ENCODE results near the gene E2F8. TPM values are rescaled to one million over a fixed set of nuclear protein-coding genes. Genes with fewer than 3 reads are reported as not detected.

Gene E2F8
- total and polyA plus RNA-seq, 2 experiments from 2014 or later = 8.3 to 10.6 TPM

GRCh38 chr11:19267567-19267966 is 26.8 kb upstream of the E2F8 start:
- no peak overlapping the region for H3K4me3 ChIP-seq
- H3K27me3 ChIP-seq (ENCODE audit: insufficient read depth) = no peaks in the 10 kb centered on the region
- ATAC-seq = no peak
- H3K4me3 Mint-ChIP-seq = no peak overlapping the region
- H3K27ac ChIP-seq (ENCODE audit: low read depth) = no peak overlapping the region
- H2AFZ ChIP-seq = no peak overlapping the region
- peaks cover 4% of the 10 kb centered on the region for H3K27me3 Mint-ChIP-seq (ENCODE audit: insufficient read depth, low read depth, poor library complexity)
- peaks cover 13% of the 10 kb centered on the region for H3K4me1 Mint-ChIP-seq
- H3K27ac Mint-ChIP-seq = no peak overlapping the region
- DNase-seq (ENCODE audit: low spot score) = no peak
- TF ChIP-seq EZH2 (IDR thresholded peaks at IDR 0.05; ENCODE audit: low read depth, unreplicated experiment) (no peak), ETS1 (IDR thresholded peaks at IDR 0.05) (no peak), ZNF331 (CRISPR knock-in tag; IDR thresholded peaks at IDR 0.05; ENCODE audit: low read depth) (no peak)
- TF ChIP-seq, protein P1, sequence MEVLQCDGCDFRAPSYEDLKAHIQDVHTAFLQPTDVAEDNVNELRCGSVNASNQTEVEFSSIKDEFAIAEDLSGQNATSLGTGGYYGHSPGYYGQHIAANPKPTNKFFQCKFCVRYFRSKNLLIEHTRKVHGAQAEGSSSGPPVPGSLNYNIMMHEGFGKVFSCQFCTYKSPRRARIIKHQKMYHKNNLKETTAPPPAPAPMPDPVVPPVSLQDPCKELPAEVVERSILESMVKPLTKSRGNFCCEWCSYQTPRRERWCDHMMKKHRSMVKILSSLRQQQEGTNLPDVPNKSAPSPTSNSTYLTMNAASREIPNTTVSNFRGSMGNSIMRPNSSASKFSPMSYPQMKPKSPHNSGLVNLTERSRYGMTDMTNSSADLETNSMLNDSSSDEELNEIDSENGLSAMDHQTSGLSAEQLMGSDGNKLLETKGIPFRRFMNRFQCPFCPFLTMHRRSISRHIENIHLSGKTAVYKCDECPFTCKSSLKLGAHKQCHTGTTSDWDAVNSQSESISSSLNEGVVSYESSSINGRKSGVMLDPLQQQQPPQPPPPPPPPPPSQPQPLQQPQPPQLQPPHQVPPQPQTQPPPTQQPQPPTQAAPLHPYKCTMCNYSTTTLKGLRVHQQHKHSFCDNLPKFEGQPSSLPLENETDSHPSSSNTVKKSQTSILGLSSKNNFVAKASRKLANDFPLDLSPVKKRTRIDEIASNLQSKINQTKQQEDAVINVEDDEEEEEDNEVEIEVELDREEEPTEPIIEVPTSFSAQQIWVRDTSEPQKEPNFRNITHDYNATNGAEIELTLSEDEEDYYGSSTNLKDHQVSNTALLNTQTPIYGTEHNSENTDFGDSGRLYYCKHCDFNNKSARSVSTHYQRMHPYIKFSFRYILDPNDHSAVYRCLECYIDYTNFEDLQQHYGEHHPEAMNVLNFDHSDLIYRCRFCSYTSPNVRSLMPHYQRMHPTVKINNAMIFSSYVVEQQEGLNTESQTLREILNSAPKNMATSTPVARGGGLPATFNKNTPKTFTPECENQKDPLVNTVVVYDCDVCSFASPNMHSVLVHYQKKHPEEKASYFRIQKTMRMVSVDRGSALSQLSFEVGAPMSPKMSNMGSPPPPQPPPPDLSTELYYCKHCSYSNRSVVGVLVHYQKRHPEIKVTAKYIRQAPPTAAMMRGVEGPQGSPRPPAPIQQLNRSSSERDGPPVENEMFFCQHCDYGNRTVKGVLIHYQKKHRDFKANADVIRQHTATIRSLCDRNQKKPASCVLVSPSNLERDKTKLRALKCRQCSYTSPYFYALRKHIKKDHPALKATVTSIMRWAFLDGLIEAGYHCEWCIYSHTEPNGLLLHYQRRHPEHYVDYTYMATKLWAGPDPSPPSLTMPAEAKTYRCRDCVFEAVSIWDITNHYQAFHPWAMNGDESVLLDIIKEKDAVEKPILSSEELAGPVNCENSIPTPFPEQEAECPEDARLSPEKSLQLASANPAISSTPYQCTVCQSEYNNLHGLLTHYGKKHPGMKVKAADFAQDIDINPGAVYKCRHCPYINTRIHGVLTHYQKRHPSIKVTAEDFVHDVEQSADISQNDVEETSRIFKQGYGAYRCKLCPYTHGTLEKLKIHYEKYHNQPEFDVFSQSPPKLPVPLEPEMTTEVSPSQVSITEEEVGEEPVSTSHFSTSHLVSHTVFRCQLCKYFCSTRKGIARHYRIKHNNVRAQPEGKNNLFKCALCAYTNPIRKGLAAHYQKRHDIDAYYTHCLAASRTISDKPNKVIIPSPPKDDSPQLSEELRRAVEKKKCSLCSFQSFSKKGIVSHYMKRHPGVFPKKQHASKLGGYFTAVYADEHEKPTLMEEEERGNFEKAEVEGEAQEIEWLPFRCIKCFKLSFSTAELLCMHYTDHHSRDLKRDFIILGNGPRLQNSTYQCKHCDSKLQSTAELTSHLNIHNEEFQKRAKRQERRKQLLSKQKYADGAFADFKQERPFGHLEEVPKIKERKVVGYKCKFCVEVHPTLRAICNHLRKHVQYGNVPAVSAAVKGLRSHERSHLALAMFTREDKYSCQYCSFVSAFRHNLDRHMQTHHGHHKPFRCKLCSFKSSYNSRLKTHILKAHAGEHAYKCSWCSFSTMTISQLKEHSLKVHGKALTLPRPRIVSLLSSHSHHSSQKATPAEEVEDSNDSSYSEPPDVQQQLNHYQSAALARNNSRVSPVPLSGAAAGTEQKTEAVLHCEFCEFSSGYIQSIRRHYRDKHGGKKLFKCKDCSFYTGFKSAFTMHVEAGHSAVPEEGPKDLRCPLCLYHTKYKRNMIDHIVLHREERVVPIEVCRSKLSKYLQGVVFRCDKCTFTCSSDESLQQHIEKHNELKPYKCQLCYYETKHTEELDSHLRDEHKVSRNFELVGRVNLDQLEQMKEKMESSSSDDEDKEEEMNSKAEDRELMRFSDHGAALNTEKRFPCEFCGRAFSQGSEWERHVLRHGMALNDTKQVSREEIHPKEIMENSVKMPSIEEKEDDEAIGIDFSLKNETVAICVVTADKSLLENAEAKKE (CRISPR knock-in tag; IDR thresholded peaks at IDR 0.05) = no peak
- H3F3A ChIP-seq (replicated peaks; ENCODE audit: low read depth) = no peaks in the 10 kb centered on the region
- no peaks in the 10 kb centered on the region for H3K9me3 Mint-ChIP-seq
- H4K20me1 ChIP-seq (replicated peaks; ENCODE audit: insufficient read depth) = no peaks in the 10 kb centered on the region
- no peak overlapping the region for H3K4me2 ChIP-seq
- H3K4me1 ChIP-seq (ENCODE audit: insufficient read depth) = peaks cover 10% of the 10 kb centered on the region
- H3K36me3 Mint-ChIP-seq (ENCODE audit: low read depth) = no peaks in the 10 kb centered on the region
- H3K9me2 ChIP-seq (ENCODE audit: insufficient read depth) = no peaks in the 10 kb centered on the region
- no peaks in the 10 kb centered on the region for H3K79me2 ChIP-seq (replicated peaks; ENCODE audit: insufficient read depth)
- H3K36me3 ChIP-seq (ENCODE audit: insufficient read depth) = no peaks in the 10 kb centered on the region

- no peaks in the 10 kb centered on the region for H3K36me3 Mint-ChIP-seq (ENCODE audit: low read depth)
- H3F3A ChIP-seq (replicated peaks; ENCODE audit: low read depth) = no peaks in the 10 kb centered on the region
- H3K9me3 Mint-ChIP-seq = peaks cover 2% of the 10 kb centered on the region; the same call in 2 of the 3 replicates
- H2AFZ ChIP-seq = peak overlapping the region; percentile 34; the same call in 1 of the 2 replicates
- peak overlapping the region; percentile 21; the same call in 1 of the 2 replicates for H3K4me2 ChIP-seq
- H3K79me2 ChIP-seq (replicated peaks; ENCODE audit: insufficient read depth) = no peaks in the 10 kb centered on the region
- DNase-seq (ENCODE audit: low spot score) (no peak), ATAC-seq (no peak)
- no peaks in the 10 kb centered on the region for H3K27me3 ChIP-seq (ENCODE audit: insufficient read depth)
- no peaks in the 10 kb centered on the region for H3K36me3 ChIP-seq (ENCODE audit: insufficient read depth)
- H3K4me3 ChIP-seq = no peak overlapping the region
- no peak overlapping the region for H3K27ac Mint-ChIP-seq
- no peak overlapping the region for H3K4me3 Mint-ChIP-seq
- peaks cover 17% of the 10 kb centered on the region for H3K4me1 ChIP-seq (ENCODE audit: insufficient read depth)
- H3K27ac ChIP-seq (ENCODE audit: low read depth) = no peak overlapping the region
- peaks cover 2% of the 10 kb centered on the region for H3K27me3 Mint-ChIP-seq (ENCODE audit: insufficient read depth, low read depth, poor library complexity)
- peaks cover 20% of the 10 kb centered on the region for H3K4me1 Mint-ChIP-seq
- no peaks in the 10 kb centered on the region for H4K20me1 ChIP-seq (replicated peaks; ENCODE audit: insufficient read depth)
- H3K9me2 ChIP-seq (ENCODE audit: insufficient read depth) = no peaks in the 10 kb centered on the region
- TF ChIP-seq CREB1 (CRISPR knock-in tag; IDR thresholded peaks at IDR 0.05; ENCODE audit: low read depth) (no peak), ZNF114 (CRISPR knock-in tag; IDR thresholded peaks at IDR 0.05) (no peak), ZNF331 (CRISPR knock-in tag; IDR thresholded peaks at IDR 0.05; ENCODE audit: low read depth) (no peak), ETS1 (IDR thresholded peaks at IDR 0.05) (no peak)
- TF ChIP-seq, protein P2, sequence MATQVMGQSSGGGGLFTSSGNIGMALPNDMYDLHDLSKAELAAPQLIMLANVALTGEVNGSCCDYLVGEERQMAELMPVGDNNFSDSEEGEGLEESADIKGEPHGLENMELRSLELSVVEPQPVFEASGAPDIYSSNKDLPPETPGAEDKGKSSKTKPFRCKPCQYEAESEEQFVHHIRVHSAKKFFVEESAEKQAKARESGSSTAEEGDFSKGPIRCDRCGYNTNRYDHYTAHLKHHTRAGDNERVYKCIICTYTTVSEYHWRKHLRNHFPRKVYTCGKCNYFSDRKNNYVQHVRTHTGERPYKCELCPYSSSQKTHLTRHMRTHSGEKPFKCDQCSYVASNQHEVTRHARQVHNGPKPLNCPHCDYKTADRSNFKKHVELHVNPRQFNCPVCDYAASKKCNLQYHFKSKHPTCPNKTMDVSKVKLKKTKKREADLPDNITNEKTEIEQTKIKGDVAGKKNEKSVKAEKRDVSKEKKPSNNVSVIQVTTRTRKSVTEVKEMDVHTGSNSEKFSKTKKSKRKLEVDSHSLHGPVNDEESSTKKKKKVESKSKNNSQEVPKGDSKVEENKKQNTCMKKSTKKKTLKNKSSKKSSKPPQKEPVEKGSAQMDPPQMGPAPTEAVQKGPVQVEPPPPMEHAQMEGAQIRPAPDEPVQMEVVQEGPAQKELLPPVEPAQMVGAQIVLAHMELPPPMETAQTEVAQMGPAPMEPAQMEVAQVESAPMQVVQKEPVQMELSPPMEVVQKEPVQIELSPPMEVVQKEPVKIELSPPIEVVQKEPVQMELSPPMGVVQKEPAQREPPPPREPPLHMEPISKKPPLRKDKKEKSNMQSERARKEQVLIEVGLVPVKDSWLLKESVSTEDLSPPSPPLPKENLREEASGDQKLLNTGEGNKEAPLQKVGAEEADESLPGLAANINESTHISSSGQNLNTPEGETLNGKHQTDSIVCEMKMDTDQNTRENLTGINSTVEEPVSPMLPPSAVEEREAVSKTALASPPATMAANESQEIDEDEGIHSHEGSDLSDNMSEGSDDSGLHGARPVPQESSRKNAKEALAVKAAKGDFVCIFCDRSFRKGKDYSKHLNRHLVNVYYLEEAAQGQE (IDR thresholded peaks at IDR 0.05; ENCODE audit: unreplicated experiment) = no peak
These were observed 22.6 kb upstream of the E2F8 start for GRCh38 chr11:19263333-19263732.
